Fibroblast of mammary gland (primary cell): ENCODE results near the gene LIN37.

ENCODE experiments used
- DNase-seq: peaks from one replicate; pipeline ENCODE4 v3.0.0-alpha.2; 2010; ENCODE audit warnings: low read depth
- H3K4me3 ChIP-seq: 2 replicates; pipeline ENCODE4 v1.5.1; 2011; ENCODE audit warnings: low read depth, mild to moderate bottlenecking, low read length, moderate library complexity; ENCODE audit not compliant: control insufficient read depth
- TF ChIP-seq, protein P1 (sequence below): conservative IDR thresholded peaks from 2 replicates; pipeline ENCODE4 v1.5.1; 2011; ENCODE audit warnings: low read depth, low read length, inconsistent platforms; ENCODE audit not compliant: control insufficient read depth, insufficient read depth

LIN37 gene

DNA sequence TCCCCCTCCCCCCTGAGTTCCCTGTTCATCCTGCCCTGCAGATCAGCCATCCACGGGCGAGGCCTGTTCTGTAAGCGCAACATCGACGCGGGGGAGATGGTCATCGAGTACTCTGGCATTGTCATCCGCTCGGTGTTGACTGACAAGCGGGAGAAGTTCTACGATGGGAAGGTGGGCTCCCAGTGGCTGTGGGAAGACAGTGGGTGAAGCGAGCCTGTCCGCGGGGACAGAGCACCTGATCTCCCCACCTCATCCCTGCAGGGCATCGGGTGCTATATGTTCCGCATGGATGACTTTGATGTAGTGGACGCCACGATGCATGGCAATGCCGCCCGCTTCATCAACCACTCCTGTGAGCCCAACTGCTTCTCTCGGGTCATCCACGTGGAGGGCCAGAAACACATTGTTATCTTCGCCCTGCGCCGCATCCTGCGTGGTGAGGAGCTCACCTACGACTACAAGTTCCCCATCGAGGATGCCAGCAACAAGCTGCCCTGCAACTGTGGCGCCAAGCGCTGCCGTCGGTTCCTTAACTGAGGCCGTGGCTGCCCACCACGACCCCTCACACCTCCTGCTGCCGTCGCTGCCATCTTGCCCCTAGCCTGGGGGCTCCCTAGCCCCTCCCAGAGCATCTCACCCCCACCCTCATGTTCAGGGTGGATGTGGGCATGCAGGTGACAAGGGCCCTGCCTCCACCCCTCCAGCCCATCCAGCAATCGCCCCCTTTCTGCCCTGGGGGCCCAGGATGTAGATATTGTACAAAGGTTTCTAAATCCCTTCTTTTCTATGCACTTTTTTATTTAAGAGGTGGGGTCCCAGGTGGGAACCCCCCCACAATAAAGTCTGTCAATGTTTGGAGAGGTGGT lies 10.1 kb upstream of the LIN37 start:
- no peak overlapping the region for H3K4me3 ChIP-seq
- DNase-seq: no peak
- TF ChIP-seq, protein P1, sequence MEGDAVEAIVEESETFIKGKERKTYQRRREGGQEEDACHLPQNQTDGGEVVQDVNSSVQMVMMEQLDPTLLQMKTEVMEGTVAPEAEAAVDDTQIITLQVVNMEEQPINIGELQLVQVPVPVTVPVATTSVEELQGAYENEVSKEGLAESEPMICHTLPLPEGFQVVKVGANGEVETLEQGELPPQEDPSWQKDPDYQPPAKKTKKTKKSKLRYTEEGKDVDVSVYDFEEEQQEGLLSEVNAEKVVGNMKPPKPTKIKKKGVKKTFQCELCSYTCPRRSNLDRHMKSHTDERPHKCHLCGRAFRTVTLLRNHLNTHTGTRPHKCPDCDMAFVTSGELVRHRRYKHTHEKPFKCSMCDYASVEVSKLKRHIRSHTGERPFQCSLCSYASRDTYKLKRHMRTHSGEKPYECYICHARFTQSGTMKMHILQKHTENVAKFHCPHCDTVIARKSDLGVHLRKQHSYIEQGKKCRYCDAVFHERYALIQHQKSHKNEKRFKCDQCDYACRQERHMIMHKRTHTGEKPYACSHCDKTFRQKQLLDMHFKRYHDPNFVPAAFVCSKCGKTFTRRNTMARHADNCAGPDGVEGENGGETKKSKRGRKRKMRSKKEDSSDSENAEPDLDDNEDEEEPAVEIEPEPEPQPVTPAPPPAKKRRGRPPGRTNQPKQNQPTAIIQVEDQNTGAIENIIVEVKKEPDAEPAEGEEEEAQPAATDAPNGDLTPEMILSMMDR: no peak

GRCh38 chr19:35738887-35739229 lies 9.5 kb upstream of the LIN37 start:
- no peak overlapping the region for H3K4me3 ChIP-seq
- TF ChIP-seq, protein P1: no peak
- peak; percentile 11 for DNase-seq

DNA sequence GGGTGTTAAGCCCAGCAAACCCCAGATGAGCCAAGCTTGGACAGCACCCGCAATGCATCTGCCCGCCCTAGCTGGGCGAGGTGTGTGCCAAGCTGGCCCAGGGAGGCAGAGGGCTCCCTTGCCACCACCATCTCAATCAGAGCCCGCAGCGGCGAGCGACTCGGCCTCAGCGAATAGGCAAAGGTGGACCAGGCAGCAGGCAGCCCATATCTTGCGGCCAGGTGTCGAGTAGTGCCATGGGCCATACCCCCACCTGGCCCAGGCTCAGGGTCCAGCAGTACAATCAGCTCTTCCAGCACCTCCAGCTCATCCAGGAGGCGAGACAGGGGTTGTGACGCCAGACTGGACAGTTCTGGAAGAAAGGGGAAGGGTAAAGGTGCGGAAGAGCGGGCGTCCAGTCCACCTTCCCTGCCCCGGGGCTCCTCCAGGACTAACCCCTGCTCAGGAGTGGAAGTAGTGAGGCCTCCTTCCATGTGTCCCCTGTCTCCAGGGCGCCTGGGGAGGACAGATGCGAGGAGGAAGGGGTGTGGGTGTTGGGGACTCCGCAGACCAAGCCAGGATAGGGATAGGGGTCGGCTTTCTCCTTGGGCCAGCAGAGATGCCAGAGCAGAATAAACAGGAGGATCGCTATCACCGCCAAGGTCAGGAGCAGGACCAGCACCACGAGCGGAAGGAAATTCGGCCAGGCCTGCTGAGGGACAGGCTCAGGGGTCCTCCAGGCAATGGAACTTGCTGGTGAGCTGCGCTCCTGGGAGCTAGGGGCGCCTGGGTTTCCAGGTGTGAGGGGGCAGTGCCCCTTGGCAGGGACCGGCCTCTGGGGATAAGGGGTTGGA lies 8.9 kb upstream of the LIN37 start:
- peak overlapping the region; percentile 65 for H3K4me3 ChIP-seq
- no peak for DNase-seq
- TF ChIP-seq, protein P1: no peak

DNA sequence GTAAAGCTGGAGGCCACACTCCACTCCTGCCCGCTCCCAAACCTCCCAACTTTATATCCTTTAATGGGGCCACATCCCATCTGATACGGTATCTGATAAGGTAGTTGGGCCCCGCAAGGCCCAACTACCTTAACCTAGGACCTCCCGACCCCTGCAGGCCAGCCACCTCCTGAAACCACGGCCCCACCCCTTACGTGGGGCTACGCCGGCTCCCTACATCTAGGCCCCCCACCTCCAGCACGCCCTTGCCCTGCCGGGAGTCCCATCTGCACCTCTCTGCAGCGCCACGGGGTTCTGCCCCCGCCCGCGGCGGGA lies 8.3 kb upstream of the LIN37 start:
- TF ChIP-seq, protein P1: no peak
- H3K4me3 ChIP-seq: peak overlapping the region; percentile 65
- no peak for DNase-seq

- TF ChIP-seq, protein P1: no peak
- peak overlapping the region; percentile 65 for H3K4me3 ChIP-seq
- DNase-seq: peak; percentile 93
Measured at GRCh38 chr19:35740423-35741202, 7.8 kb upstream of the LIN37 start.

DNA sequence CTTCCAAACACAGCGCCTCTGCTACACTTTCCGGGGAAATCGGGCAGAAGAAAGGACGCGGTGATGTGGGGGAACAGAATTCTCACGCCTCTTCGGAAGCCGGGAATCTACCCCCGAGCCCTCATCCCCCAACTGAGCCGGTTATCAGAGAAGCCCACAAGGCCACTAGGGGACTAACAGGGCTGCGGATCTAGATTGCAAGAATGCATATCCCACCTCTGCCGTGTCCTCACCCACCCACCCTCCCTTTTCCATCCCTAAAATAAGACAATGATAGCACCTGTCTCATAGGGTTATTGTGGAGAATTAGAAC lies 7.2 kb upstream of the LIN37 start:
- peak overlapping the region; percentile 65 for H3K4me3 ChIP-seq
- TF ChIP-seq, protein P1: no peak
- no peak for DNase-seq
